MCF 10A (cell line): Measurements from ENCODE around the gene TESPA1. TPM values are rescaled to one million over a fixed set of nuclear protein-coding genes. Genes with fewer than 3 reads are reported as not detected.

Experiments
- BruUV-seq: library from RNA; stranded (reverse); fragments of 400-500 nt; replicated peaks from 2 replicates; lab custom pipeline; 2021; lab: Mats Ljungman, UMichigan
- CTCF ChIA-PET: fragments of 300-600 bp; sonication (Branson Sonifier 250); formaldehyde crosslinking; extraction: SDS; loops from one replicate; lab custom pipeline; 2021; ENCODE audit warnings: antibody characterized with exemption, inconsistent platforms; lab: Yijun Ruan, JAX
- POLR2A ChIA-PET: fragments of 300-600, 350-650 bp; sonication (Branson Sonifier 250); formaldehyde crosslinking; extraction: SDS; loops from one replicate; lab custom pipeline; 2020; ENCODE audit warnings: antibody characterized with exemption, inconsistent platforms; lab: Yijun Ruan, JAX
- DNase-seq: peaks from one replicate; pipeline ENCODE4 v3.0.0-alpha.2; 2018; ENCODE audit not compliant: unreplicated experiment
- H3K27ac Mint-ChIP-seq: one replicate; pipeline ENCODE4 v1.8.0; 2022; ENCODE audit warnings: mild to moderate bottlenecking, low read depth, mixed read lengths; ENCODE audit not compliant: unreplicated experiment
- H3K27me3 Mint-ChIP-seq: one replicate; pipeline ENCODE4 v1.8.0; 2022; ENCODE audit warnings: mixed read lengths; ENCODE audit not compliant: insufficient read depth, unreplicated experiment
- H3K36me3 Mint-ChIP-seq: one replicate; pipeline ENCODE4 v1.8.0; 2022; ENCODE audit warnings: mild to moderate bottlenecking, moderate library complexity, mixed read lengths; ENCODE audit not compliant: insufficient read depth, unreplicated experiment
- H3K4me1 Mint-ChIP-seq: one replicate; pipeline ENCODE4 v1.8.0; 2022; ENCODE audit warnings: mixed read lengths; ENCODE audit not compliant: insufficient read depth, unreplicated experiment
- H3K4me3 Mint-ChIP-seq: one replicate; pipeline ENCODE4 v1.8.0; 2022; ENCODE audit warnings: mild to moderate bottlenecking, moderate library complexity, mixed read lengths; ENCODE audit not compliant: unreplicated experiment
- H3K9me3 Mint-ChIP-seq: one replicate; pipeline ENCODE4 v1.8.0; 2022; ENCODE audit warnings: mixed read lengths; ENCODE audit not compliant: unreplicated experiment
- intact Hi-C: fragments of 100-400 bp; cut with micrococcal nuclease; formaldehyde crosslinking; loops from 2 replicates; pipeline ENCODE4 v1.14.1; 2022
- total RNA-seq: library from RNA; stranded (reverse); gene quantifications from 2 replicates; pipeline ENCODE4 v1.2.3, GENCODE V29; 2022
- TF ChIP-seq, protein P1 (sequence below): fragments of 200-600 bp; IDR thresholded peaks from one replicate; pipeline ENCODE4 v1.8.0; 2022; ENCODE audit warnings: antibody characterized with exemption, mild to moderate bottlenecking; ENCODE audit not compliant: unreplicated experiment

The TESPA1 gene
- total RNA-seq, 1 experiment from 2014 or later: not detected

DNA sequence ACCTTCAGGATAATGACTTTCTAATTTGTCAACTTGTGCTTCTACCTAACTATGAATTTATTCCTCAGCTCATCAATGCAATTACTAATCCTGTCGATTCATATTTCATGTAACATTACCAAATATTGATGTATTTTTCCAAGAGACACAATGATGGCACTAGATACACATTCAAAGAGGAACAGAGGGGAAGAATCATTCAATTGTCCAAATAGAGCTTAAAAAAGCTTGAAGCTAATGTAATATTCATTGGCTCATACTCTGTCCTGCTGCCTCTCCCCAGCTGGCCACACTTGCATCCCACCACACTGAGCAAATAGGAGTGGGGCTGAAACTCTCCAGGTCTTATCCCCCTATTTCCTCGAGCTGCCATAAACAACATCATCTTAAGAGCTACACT lies 9.3 kb downstream of the TESPA1 start:
- H3K27me3 Mint-ChIP-seq: peaks cover 69% of the 10 kb centered on the region
- ChIA-PET CTCF (interaction anchor here (0.6 to 7.5 kb wide), 8 partner anchors 9 to 645 kb away, joined by 3 to 38 read pairs (median 4); partner anchors contain the start of gene TESPA1), POLR2A (interaction anchor here (1.1 kb wide), 1 partner anchor 11 kb away, joined by 3 read pairs; no protein-coding TSS in a partner anchor)
- H3K4me3 Mint-ChIP-seq: no peak overlapping the region
- intact Hi-C loops: no loop called here
- no peak for DNase-seq
- BruUV-seq: no TSS peak
- H3K27ac Mint-ChIP-seq: no peak overlapping the region
- H3K36me3 Mint-ChIP-seq: no peaks in the 10 kb centered on the region
- H3K4me1 Mint-ChIP-seq: no peaks in the 10 kb centered on the region
- TF ChIP-seq, protein P1, sequence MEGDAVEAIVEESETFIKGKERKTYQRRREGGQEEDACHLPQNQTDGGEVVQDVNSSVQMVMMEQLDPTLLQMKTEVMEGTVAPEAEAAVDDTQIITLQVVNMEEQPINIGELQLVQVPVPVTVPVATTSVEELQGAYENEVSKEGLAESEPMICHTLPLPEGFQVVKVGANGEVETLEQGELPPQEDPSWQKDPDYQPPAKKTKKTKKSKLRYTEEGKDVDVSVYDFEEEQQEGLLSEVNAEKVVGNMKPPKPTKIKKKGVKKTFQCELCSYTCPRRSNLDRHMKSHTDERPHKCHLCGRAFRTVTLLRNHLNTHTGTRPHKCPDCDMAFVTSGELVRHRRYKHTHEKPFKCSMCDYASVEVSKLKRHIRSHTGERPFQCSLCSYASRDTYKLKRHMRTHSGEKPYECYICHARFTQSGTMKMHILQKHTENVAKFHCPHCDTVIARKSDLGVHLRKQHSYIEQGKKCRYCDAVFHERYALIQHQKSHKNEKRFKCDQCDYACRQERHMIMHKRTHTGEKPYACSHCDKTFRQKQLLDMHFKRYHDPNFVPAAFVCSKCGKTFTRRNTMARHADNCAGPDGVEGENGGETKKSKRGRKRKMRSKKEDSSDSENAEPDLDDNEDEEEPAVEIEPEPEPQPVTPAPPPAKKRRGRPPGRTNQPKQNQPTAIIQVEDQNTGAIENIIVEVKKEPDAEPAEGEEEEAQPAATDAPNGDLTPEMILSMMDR: no peak
- no peaks in the 10 kb centered on the region for H3K9me3 Mint-ChIP-seq

DNA sequence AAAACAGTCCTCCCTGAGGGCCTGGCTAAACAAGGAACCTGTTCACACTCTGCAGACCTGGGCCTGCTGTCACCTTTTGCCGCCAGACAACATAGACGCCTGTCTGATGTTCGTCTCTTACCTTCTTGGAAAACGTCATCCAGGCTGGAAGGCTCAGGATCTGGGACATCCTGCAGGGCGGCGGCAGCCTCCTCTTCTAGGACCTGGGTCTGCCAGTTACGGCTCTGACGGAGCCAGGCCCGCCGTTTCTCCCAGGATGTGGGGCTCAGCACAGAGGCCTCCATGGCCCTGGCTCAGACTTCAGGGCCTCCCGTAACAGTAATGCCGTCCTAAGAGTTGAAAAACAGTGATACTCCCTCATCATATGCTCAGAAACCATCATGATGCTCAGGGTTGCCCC lies 10.3 kb downstream of the TESPA1 start:
- CTCF ChIA-PET: interaction anchor here (0.6 to 7.5 kb wide), 6 partner anchors 8 to 556 kb away, joined by 3 to 38 read pairs (median 5); no protein-coding TSS in a partner anchor

DNA sequence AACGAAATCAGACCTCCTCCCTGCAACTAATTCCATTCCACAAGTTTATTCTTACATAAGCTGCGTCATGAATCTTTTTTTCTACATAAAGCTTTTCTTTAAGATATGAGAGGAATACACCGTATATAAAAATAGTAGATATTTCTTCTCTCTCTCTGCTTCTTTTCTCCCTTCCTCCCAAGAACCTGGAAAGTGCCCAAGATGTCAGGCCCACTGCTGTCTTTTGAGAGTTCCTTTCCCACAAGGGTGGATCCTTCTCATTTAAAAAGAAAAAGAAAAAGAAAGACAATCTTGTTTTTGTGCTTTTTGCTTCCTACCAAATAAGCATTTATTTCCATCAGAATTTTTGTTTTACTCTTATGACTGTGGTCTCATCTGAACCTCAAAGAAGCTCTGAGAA lies 11.0 kb downstream of the TESPA1 start:
- H3K36me3 Mint-ChIP-seq: no peaks in the 10 kb centered on the region
- H3K4me1 Mint-ChIP-seq: no peaks in the 10 kb centered on the region
- ChIA-PET POLR2A (no interaction called here), CTCF (interaction anchor here (0.8 to 7.5 kb wide), 6 partner anchors 9 to 284 kb away, joined by 3 to 38 read pairs (median 5); no protein-coding TSS in a partner anchor)
- TF ChIP-seq, protein P1: no peak
- intact Hi-C loops: no loop called here
- H3K4me3 Mint-ChIP-seq: no peak overlapping the region
- no peak overlapping the region for H3K27ac Mint-ChIP-seq
- peaks cover 70% of the 10 kb centered on the region for H3K27me3 Mint-ChIP-seq
- no peak for DNase-seq
- no TSS peak for BruUV-seq
- no peaks in the 10 kb centered on the region for H3K9me3 Mint-ChIP-seq

More for the DNA sequence above, 10.3 kb downstream of the TESPA1 start:
- TF ChIP-seq, protein P1: no peak
- H3K36me3 Mint-ChIP-seq: no peaks in the 10 kb centered on the region
- POLR2A ChIA-PET: no interaction called here
- H3K27me3 Mint-ChIP-seq: peaks cover 70% of the 10 kb centered on the region
- no peaks in the 10 kb centered on the region for H3K4me1 Mint-ChIP-seq
- no peaks in the 10 kb centered on the region for H3K9me3 Mint-ChIP-seq
- no peak for DNase-seq
- BruUV-seq: no TSS peak
- H3K27ac Mint-ChIP-seq: no peak overlapping the region
- intact Hi-C loops: no loop called here
- no peak overlapping the region for H3K4me3 Mint-ChIP-seq

DNA sequence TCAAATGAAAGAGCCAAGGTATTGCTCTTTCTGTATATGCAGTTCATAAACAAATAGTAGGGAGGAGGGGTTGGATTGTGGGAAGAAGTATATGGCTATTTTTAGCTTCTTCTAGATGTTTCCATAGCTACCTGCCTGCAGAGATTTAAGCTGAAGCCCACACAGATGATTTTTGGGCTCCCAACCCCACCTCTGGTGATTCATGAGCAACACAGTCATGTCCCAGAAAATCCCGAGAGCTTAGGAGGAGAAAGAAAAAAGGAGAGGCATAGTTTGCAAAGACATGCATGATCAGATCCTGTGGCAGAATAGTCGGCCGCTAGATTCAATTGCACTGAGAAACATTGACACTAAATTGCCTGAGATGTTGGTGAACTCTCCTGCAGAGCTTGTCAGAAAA lies 13.8 kb downstream of the TESPA1 start:
- POLR2A ChIA-PET: no interaction called here
- BruUV-seq: no TSS peak
- Mint-ChIP-seq H3K36me3 (no peaks in the 10 kb centered on the region), H3K4me3 (no peak overlapping the region), H3K4me1 (no peaks in the 10 kb centered on the region), H3K27ac (no peak overlapping the region), H3K27me3 (peaks cover 77% of the 10 kb centered on the region), H3K9me3 (no peaks in the 10 kb centered on the region)
- TF ChIP-seq, protein P1: no peak
- CTCF ChIA-PET: interaction anchor here (1.4 to 5.7 kb wide), 4 partner anchors 13 to 374 kb away, joined by 5 to 41 read pairs (median 6); no protein-coding TSS in a partner anchor
- DNase-seq: no peak
- intact Hi-C loops: no loop called here
